IPS DF 19.7 (cell line): ENCODE measurements around the gene CFAP73.

Experiments used
- DNase-seq: peaks from one replicate; pipeline ENCODE4 v3.0.0-alpha.2; 2013; ENCODE audit warnings: low read depth, low spot score

The CFAP73 gene

GRCh38 chr12:113164014-113164413, 14.5 kb downstream of the CFAP73 start:
- no peak for DNase-seq

DNA sequence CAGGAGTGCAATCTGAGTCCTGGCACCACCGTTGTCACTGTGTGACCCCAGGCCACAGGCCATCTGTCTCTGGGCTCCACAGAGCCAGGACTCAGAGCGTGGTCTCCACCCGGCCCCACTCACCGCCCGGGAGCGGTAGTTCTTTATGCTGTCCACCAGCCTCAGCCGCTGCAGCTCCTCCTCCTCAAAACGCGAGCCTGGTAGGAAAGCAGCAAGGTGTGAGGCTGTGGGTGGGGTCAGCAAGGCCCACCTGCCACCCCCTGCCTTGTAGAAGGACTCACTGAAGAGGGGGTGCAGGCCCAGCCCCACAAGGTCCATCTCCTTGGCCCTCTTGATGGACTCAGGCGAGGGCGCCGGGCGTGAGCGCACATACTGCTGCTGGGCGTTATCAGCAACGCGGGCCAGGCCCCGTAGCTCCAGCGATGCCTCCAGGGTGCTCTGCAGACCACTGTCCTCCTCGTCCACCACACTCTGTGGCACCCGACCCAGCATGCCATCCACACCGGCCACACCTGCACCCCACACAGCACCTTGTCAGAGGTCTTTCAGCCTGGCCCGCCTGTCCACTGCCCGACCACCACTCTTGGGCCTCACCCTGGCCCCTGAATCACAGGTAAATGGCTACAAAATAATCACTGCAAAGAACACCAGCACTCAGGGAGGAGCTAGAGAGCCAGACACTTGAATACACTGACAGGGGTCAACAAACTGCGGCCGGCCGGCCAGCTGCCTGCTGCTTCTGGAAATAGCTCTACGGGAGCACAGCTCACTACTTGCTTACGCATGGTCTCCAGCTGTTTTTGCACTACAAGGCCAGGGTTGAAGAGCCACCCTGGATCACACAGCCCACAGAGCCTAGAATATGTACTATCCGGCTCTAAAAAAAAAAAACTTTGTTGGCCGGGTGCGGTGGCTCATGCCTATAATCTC, 16.3 kb downstream of the CFAP73 start:
- DNase-seq, result no peak

GRCh38 chr12:113167868-113168267, 18.3 kb downstream of the CFAP73 start:
- no peak for DNase-seq

GRCh38 chr12:113169697-113170096, 20.2 kb downstream of the CFAP73 start:
- DNase-seq, result no peak

- DNase-seq, result no peak
Observed at GRCh38 chr12:113170457-113170856, 20.9 kb downstream of the CFAP73 start.

GRCh38 chr12:113170926-113171325, 21.4 kb downstream of the CFAP73 start:
- no peak for DNase-seq

DNA sequence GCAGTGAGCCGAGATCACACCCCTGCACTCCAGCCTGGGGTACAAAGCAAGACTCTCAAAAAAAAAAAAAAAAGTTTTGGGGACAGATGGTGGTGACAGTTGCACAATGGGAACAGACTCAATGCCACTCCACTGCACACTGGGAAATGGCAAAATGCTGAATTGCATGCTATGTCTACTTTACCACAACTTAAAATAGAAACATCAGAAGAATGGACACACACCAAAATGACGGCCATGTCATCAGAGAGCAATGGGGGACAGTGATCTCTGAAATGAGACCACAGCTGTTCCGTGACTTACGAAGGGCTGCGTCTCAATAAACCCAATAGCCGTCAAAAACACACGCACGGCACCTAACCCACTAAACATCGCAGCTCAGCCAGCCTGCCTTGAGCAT, 22.0 kb downstream of the CFAP73 start:
- DNase-seq, result no peak

- DNase-seq, result no peak
Observed at GRCh38 chr12:113172185-113172584, 22.7 kb downstream of the CFAP73 start.

- no peak for DNase-seq
Observed at GRCh38 chr12:113173081-113173698, 23.7 kb downstream of the CFAP73 start.

DNA sequence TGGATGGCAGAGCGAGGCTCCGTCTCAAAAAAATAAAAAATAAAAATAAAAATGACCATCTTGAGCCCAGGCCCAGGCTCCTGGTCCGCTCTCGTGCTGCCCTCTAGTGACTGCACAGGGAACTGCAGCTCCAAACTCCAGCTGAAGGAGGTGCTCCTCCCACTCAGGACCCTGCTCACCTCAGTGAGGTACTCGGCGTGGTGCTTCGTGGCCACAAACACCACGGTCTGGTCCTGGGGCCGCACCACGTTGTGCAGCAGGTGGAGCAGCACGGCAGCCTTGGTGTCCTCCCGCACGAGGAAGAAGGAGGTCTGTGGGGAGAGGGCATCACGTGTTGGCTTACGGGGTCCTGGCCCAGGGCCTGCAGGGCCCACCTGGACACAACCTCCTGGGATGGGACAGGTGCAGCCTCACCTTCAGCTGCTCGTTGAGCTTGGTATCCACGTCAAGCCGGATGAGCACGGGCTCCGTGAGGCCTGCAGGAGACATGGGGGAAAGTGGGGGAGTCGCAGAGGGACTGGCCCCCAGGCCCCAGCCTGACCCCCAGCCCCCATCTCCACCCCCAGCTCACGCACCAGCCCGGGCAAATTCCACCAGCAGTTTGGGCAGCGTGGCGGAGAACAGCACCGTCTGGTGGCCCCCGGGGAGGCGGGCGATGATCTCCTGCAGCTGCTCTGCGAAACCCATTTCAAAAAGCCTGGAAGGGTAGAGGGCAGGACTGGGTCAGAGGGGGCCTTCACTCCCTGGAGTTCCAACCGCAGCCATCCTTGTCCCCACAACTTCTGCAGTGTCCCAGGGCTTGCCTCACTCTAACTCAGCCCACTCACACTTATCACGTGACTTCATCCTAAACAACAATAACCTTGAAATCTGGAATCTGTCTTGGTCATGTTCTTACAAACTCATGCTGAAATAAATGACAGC, 25.2 kb downstream of the CFAP73 start:
- no peak for DNase-seq

DNA sequence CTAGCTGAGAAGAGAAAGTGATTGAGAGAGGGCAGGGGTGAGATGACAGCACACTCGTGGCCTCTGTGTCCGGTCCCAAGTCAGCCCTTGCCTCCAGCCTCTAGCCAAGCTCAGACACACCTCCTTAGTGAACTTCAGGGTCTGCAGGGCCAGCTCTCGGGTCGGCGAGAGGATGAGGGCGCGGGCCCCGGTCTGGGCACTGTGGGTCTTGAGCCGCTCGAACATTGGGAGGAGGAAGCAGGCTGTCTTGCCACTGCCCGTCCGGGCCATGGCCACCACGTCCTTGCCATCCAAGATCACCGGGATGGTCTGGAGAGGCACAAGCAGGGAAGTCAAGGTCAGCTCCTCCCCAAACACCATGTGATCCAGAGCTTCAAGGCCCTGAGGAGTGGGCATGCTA, 29.5 kb downstream of the CFAP73 start:
- DNase-seq, result no peak

DNA sequence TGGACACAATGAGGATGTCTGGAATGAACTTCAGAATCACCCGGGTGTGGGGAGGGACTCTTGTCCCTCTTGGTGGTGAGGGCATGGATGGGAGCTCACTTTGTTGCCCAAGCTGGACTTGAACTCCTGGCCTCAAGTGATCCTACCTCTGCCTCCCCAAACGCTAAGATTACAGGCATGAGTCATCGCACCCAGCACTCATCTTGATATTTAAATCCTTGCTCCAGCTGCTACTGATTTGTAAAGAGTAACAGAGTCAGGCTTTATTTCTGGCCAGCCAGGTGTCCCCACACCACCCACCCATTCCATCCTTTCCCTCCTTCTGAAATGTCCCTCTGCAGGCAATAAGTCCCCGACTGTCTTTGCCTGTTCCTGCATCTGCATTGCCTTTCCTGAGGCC, 30.8 kb downstream of the CFAP73 start:
- no peak for DNase-seq

- no peak for DNase-seq
Observed at GRCh38 chr12:113181975-113182374, 32.5 kb downstream of the CFAP73 start.

DNA sequence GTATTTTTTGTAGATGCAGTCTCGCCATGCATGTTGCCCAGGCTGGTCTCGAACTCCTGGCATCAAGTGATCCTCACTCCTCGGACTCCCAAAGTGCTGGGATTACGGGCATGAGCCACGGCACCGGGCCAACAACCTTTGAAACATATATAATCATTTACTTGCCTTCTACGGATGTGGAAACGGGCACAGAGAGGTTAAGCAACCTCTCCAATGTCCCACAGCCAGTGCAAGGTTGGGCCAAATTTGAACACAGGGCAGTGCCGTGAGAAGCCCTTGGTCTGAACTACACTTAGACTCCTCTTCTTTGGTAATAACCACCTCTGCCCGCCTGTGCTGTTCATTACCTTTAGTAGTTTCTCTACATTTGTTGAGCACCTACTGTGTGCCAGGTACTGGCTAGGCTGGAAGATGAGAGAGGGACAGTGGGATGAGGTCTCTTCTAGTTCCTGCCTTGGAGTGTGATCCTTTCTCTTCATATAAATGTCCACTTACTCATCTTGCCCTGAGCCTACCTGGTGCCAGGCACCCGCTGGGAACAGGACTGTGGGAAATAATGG, 33.6 kb downstream of the CFAP73 start:
- DNase-seq, result no peak

- DNase-seq, result no peak
Observed at GRCh38 chr12:113184098-113184899, 34.8 kb downstream of the CFAP73 start.

DNA sequence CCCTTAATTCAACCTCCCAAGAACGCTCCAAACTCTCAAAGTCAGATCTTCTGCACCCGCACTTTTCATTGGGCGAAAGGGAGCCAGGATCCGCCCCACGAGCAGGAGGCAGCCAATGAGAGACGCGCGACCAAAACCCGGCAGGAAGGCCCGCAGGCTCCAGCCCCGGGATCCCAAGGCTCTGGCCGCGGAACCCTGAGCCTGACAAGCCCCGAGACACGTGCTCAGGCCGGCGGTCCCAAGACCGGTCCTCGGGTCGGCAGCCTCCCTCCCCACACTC, 35.3 kb downstream of the CFAP73 start:
- peak; percentile 42 for DNase-seq

DNA sequence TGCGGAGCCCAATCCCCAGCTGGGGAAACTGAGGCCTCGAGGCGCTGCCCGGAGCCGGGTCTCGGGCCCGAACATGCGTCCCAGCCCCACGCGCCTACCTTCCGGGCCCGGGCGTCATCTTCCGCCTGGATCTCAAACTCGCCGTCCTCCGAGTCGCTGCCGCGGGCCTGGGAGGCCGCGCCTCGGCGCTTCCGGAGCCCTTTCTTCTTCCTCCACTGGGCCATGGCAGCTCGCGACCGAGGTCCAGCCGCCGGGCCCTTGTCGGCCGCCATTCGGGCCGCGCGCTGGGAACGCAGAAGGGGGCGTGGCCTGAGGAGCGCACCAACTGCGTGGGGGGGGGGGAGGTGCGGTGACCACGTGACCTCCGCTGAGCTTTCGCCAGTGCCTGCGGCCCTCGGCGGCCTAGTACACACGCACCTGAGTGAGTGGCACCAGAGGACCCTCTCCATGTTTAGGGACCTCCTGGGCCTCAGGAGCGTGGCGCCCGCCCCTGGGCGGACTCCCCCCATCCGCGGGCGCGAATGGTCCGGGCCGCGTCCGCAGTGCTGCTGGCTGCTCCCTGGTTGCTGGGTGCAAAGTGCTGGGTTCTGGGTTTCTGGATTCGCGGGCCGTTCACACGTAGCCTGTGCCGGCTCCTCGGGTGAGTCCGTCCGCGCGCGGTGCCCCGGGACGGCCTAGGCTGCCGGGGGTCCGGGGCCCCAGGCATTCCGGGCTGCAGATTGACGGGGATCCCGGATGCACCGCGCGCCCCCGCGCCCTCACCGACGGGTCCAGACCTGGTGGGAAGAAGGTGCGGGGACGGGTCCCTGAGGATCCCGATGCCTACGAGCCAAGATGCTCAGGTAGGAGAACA, 35.9 kb downstream of the CFAP73 start, which contains the start of the genes DDX54 and RITA1:
Gene DDX54 (minus strand): TSS at position 299 of the 853 bp plus-strand sequence. CDS start 27 bp downstream, at position 272.
Gene RITA1 (plus strand): TSS at position 542 of the 853 bp plus-strand sequence. CDS start 1,026 bp downstream, outside the sequence.
- peak; percentile 83 for DNase-seq

DNA sequence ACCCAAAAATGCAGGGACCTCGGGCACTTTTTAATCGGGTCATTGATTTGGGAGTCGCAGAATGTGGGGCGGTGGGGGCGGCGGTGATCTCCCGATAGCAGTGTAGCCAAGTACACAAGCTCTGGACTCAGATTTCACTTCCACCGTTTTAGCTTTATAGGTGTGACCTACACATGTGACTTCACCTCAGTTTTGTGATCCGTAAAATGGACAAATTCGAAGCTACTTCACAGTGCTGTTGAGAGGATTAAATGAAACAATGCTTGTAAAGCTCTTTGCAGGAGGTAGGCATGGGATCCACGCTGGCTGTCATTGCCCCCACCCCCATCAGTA, 36.5 kb downstream of the CFAP73 start:
- no peak for DNase-seq

- DNase-seq, result no peak
Observed at GRCh38 chr12:113186666-113187325, 37.3 kb downstream of the CFAP73 start.
